Gastrocnemius medialis (tissue), 4 donors: ENCODE measurements around the gene PTPN23.

Experiments used
- CTCF ChIP-seq, 5 experiments: fragments of 450-650 bp in 3 of 5; fragments of 200-600 bp in 2 of 5; sonication (generic) in 2 of 5; IDR thresholded peaks in 4 of 5; conservative IDR thresholded peaks in 1 of 5; 1 replicate in 4 of 5; 2 replicates in 1 of 5; pipeline ENCODE4 v1.5.1; 2016 to 2019; ENCODE audit warnings: antibody characterized with exemption in 5 of 5, mild to moderate bottlenecking in 3 of 5, moderate library complexity in 3 of 5
- POLR2A ChIP-seq, 2 donors: fragments of 450-650 bp; IDR thresholded peaks; one replicate each; pipeline ENCODE4 v1.6.1; 2017; ENCODE audit warnings: antibody characterized with exemption in 2 of 2, mild to moderate bottlenecking in 2 of 2, moderate library complexity in 2 of 2

- TF ChIP-seq CTCF (IDR thresholded peaks at IDR 0.05 in 4 of 5, conservative IDR thresholded peaks at IDR 0.05 in 1 of 5) (no peak), POLR2A (IDR thresholded peaks at IDR 0.05) (no peak)
Observed at GRCh38 chr3:47342151-47342550, 38.7 kb upstream of the PTPN23 start.
